OCI-LY3 (cell line): ENCODE data around the gene MAP2K1.

Source experiments
- H2AFZ ChIP-seq: fragments of 200-600, 300-600 bp; shearing (Covaris generic); 2 replicates; pipeline ENCODE4 v1.6.0; 2014; ENCODE audit warnings: antibody characterized with exemption, low read depth, low read length
- H3K27ac ChIP-seq: fragments of 200-600, 300-600 bp; sonication (generic); 2 replicates; pipeline ENCODE4 v1.5.1; 2014; ENCODE audit warnings: mild to moderate bottlenecking, low read length, moderate library complexity, mixed read lengths
- H3K27me3 ChIP-seq: fragments of 200-600, 300-600 bp; sonication (generic); 2 replicates; pipeline ENCODE4 v1.6.1; 2014; ENCODE audit warnings: low read depth, low read length, mixed read lengths
- H3K36me3 ChIP-seq: fragments of 200-600, 300-600 bp; sonication (generic); replicated peaks from 2 replicates; pipeline ENCODE3; 2014; ENCODE audit warnings: low read depth, low read length, mixed read lengths
- H3K4me1 ChIP-seq: fragments of 300-600, 200-600 bp; sonication (generic); 2 replicates; pipeline ENCODE4 v1.6.1; 2014; ENCODE audit warnings: low read length, mixed read lengths
- H3K4me2 ChIP-seq: fragments of 200-600, 300-600 bp; sonication (generic); 2 replicates; pipeline ENCODE4 v1.6.1; 2014; ENCODE audit warnings: low read length, mixed read lengths
- H3K4me3 ChIP-seq: fragments of 300-600, 200-600 bp; sonication (generic); 2 replicates; pipeline ENCODE4 v1.5.1; 2014; ENCODE audit warnings: antibody characterized with exemption, mild to moderate bottlenecking, low read length, moderate library complexity
- H3K79me2 ChIP-seq: fragments of 300-600, 200-600 bp; shearing (Covaris generic); 2 replicates; pipeline ENCODE4 v1.6.1; 2014; ENCODE audit warnings: mild to moderate bottlenecking, low read length, mixed read lengths
- H3K9ac ChIP-seq: fragments of 300-600, 200-600 bp; shearing (Covaris generic); 2 replicates; pipeline ENCODE4 v1.6.0; 2014; ENCODE audit warnings: mild to moderate bottlenecking, low read length, moderate library complexity
- H3K9me3 ChIP-seq: fragments of 200-600, 300-600 bp; shearing (Covaris generic); 2 replicates; pipeline ENCODE4 v1.6.1; 2014; ENCODE audit warnings: low read length, mixed read lengths; ENCODE audit not compliant: insufficient read depth
- H4K20me1 ChIP-seq: fragments of 200-600, 300-600 bp; sonication (generic); 2 replicates; pipeline ENCODE4 v1.6.1; 2016; ENCODE audit warnings: low read length, mixed read lengths; ENCODE audit not compliant: insufficient read depth
- CTCF ChIP-seq: fragments of 200-600, 300-600 bp; sonication (generic); IDR thresholded peaks from 2 replicates; pipeline ENCODE4 v1.5.1; 2014; ENCODE audit warnings: antibody characterized with exemption, low read length, low read depth
- EZH2phosphoT487 ChIP-seq: fragments of 200-600 bp; shearing (Covaris generic); IDR thresholded peaks from 2 replicates; pipeline ENCODE4 v1.6.1; 2018; ENCODE audit warnings: antibody characterized with exemption, mixed run types, low read depth

MAP2K1 gene

DNA sequence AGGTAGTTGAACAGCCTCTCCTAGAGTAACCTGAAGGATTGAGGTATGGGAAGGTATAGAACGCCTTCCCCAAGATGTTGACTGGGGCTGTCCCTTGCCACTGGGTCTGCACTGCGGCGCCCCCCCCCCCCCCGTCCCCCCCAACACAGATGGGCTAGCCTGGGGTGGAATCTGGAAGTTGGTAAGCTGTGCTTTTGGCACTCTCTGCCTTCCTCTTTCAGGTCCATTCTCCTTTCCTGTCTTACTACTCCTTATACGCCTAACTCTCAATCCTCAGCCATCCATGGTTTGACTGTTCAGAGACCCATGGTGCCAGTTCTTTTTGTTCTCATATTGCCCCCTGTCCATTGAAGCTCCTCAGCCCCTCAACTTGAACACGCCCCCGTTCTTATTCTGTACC, 42.8 kb downstream of the MAP2K1 start:
- H4K20me1 ChIP-seq: peaks cover 92% of the 10 kb centered on the region
- H3K27me3 ChIP-seq: no peaks in the 10 kb centered on the region
- no peak overlapping the region for H3K4me3 ChIP-seq
- H3K9me3 ChIP-seq: no peaks in the 10 kb centered on the region
- no peak overlapping the region for H2AFZ ChIP-seq
- no peak overlapping the region for H3K27ac ChIP-seq
- H3K4me1 ChIP-seq: peaks cover 18% of the 10 kb centered on the region
- peaks cover 92% of the 10 kb centered on the region for H3K79me2 ChIP-seq
- no peak overlapping the region for H3K4me2 ChIP-seq
- H3K9ac ChIP-seq: no peak overlapping the region
- TF ChIP-seq EZH2phosphoT487 (no peak), CTCF (no peak)
- H3K36me3 ChIP-seq: peaks cover 3% of the 10 kb centered on the region

DNA sequence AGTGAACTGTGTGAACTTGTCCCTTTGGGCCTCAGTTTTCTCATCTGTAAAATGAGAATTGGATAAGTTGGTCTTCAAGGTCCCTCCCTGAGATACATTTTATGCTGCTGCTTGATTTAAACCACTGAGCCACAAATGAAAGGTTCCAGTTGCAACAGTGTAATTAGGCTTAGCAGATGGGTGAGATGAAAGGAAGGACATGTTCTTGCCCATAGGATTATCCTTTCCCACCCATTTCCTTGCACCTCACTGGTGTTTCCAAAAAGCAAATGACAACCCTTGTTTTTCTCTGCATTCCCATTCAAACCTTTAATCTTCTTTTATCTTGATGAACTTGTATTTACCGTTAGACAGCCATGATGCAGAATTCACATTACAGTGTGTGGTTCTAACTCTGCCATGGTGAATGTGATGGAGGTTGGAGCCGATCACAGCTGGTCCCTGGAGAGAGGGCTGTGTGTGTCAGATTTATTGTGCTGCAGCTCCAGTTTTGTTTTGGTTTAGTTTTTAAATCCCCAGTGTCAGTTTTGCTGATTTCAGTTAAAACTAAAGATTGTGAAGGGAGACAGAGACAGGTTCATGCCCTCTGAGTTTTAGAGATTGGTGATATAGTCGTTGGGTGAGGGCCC, 44.0 kb downstream of the MAP2K1 start:
- peaks cover 85% of the 10 kb centered on the region for H3K79me2 ChIP-seq
- H3K4me3 ChIP-seq: no peak overlapping the region
- no peak overlapping the region for H3K9ac ChIP-seq
- H3K9me3 ChIP-seq: no peaks in the 10 kb centered on the region
- H3K4me1 ChIP-seq: peaks cover 6% of the 10 kb centered on the region
- H3K4me2 ChIP-seq: no peak overlapping the region
- H3K27ac ChIP-seq: no peak overlapping the region
- H3K36me3 ChIP-seq: peaks cover 10% of the 10 kb centered on the region
- H3K27me3 ChIP-seq: no peaks in the 10 kb centered on the region
- H4K20me1 ChIP-seq: peaks cover 88% of the 10 kb centered on the region
- no peak for TF ChIP-seq EZH2phosphoT487
- no peak for TF ChIP-seq CTCF
- H2AFZ ChIP-seq: no peak overlapping the region

DNA sequence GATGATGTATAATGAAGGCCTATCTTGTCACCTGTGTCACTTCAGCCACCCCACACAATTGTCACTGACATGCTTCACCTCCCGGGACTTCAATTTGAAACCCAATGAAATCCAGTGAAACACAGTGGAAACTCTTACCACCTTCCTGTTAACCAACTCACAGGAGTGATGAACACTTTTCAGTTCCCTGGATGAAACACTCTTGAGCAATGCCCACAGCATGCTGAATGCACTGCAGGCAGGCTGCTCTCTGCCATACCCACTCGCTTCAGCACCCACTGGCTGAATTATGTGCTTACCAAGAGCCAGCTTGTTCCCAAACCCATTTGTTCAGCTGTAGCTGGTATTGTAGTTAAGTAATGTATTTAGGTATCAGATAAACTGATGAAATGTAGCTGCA, 47.0 kb downstream of the MAP2K1 start:
- Histone ChIP-seq H3K9me3 (no peaks in the 10 kb centered on the region), H2AFZ (no peak overlapping the region), H3K4me2 (no peak overlapping the region), H3K36me3 (peaks cover 32% of the 10 kb centered on the region), H3K27ac (no peak overlapping the region), H3K4me1 (no peaks in the 10 kb centered on the region), H3K27me3 (no peaks in the 10 kb centered on the region), H3K79me2 (peaks cover 61% of the 10 kb centered on the region), H4K20me1 (peaks cover 67% of the 10 kb centered on the region), H3K9ac (no peak overlapping the region), H3K4me3 (no peak overlapping the region)
- no peak for TF ChIP-seq EZH2phosphoT487
- TF ChIP-seq CTCF: no peak

- H3K79me2 ChIP-seq: no peaks in the 10 kb centered on the region
- H3K36me3 ChIP-seq: peaks cover 64% of the 10 kb centered on the region
- no peaks in the 10 kb centered on the region for H3K9me3 ChIP-seq
- no peak overlapping the region for H3K4me2 ChIP-seq
- H3K4me3 ChIP-seq: no peak overlapping the region
- TF ChIP-seq EZH2phosphoT487 (no peak), CTCF (no peak)
- H3K27ac ChIP-seq: no peak overlapping the region
- H3K4me1 ChIP-seq: no peaks in the 10 kb centered on the region
- no peaks in the 10 kb centered on the region for H3K27me3 ChIP-seq
- no peak overlapping the region for H2AFZ ChIP-seq
- peaks cover 11% of the 10 kb centered on the region for H4K20me1 ChIP-seq
- H3K9ac ChIP-seq: no peak overlapping the region
Measured at GRCh38 chr15:66440501-66440900, 53.8 kb downstream of the MAP2K1 start.
